Stimulated activated CD8-positive, alpha-beta memory T cell treated with anti-CD3 and anti-CD28 coated beads, Interleukin-15, amount 100 ng/mL, for 1 hour (primary cell): ENCODE results near the gene B4GAT1.

Experiments
- DNase-seq: peaks from one replicate; pipeline ENCODE4 v3.0.0-alpha.2; 2020; ENCODE audit warnings: low read depth

The B4GAT1 gene

GRCh38 chr11:66336234-66337102 lies 11.0 kb downstream of the B4GAT1 start, which contains the start of gene RIN1:
RIN1 (minus strand) TSS chr11:66336434; CDS start chr11:66336402, 32 bp downstream.
- DNase-seq, result no peak

DNA sequence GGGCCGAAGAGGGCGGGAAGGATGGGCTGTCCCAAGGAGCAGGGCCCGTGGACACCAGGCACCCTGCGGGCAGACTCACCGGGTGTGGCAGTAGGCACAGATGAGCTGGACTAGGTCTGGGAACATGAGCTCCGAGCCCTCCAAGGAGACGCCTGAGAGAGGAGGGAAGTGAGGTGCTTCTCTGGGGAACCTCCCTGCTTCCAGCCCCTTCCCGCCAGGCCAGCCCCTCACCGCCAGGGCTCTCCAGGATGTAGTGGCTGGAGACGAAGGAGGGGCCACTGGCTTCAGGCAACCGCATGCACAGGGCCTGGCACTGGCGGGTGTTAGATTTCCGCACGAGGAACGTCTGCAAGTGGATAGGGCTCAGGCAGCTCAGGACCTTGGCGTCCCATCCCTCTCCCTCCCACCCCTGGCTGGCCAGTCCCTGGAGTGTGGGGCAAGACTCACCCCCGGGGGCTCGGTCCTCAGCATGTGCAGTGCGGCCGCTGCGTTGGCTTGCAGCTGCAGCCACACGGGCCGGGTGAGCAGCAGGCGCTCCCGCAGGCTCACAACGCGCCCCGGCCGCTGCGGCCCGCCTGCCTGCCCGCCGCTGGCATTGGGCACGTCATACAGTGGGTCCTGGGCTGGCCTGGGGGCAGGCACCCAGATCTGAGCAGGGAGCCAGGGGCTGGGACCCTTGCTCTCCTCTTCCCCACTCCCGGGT lies 11.7 kb downstream of the B4GAT1 start:
- DNase-seq, result no peak

DNA sequence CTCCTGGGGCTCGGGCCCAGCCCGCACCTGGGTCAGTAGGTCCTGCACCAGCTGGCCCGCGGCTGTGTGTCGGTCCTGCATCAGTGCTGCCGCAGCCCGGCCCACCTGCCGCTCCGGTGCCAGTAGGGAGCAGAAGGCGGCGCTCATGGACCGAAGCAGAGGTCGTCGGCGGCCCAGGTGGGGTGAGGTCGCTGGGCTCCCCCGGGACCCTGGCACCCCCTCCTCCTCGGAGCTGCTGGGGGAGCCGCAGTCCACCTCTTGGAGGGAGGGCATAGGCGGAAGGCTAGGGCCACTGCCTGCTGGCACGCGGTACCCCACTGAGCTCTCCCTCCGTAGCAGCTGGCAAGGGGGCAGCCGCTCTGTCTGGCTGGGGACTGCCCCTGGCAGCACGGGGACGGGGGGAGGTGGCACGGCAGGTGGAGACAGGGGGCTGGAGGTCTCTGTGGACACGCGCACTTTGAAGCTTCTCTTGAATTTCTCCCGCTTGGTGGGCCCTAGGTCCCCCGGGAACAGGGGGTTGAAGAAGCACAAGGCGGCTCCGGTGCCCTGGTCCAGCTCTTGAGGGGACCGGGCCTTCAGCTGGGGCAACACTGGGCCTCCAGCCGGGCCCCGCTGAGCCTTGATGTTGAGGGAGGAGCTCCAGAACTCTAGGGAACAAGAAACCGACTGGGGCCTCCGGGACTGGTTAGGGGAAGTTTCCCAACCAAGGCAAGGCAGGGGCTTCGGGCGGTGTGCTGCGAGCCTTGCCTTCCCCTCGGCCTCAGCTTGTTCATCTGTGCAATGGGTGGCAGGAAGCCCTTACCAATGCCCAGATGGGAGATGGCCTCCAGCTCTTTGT lies 12.6 kb downstream of the B4GAT1 start:
- DNase-seq, result no peak

- DNase-seq, result no peak
These were observed 13.4 kb downstream of the B4GAT1 start for GRCh38 chr11:66333896-66334604.

GRCh38 chr11:66333220-66333877 lies 14.1 kb downstream of the B4GAT1 start:
- DNase-seq, result no peak

DNA sequence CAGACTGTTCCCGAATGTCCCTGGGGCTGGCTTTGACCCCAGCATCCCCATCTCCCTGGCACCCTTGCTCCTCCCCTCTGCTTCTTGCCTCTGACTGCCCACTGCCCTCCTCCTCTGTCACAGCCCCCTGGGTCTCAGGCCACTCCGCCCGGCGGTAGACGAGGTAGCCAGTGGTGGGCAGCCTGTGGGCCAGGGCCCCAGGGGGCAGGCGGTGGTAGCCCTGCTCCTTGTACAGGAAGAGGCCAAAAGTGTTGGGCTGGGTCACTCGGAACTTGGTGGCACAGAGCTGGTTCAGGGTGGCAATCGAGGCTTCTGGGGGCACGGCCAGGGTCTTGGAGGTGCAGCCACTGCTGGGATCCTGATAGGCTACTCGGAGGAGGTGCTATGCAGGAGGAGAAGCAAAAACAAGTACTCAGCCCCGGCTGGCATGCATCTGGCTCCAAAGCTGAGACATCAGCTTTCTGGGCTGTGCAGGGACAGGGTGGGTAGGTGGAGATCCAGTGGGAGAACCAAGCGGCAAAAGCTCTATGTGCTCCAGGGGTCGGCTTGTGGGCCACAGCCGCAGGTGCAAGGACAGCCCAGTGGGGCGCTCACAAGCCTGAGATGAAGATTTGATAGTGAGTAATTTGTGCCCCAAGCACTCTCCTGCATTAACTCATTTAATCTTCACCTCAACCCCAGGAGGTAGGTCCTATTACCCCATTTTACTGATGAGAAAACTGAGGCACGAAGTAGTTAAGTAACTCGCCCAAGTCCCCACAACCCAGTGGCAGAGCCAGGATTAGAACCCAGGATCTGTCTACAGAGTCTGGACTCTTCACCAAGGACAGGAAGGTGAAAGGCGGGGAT lies 14.8 kb downstream of the B4GAT1 start:
- DNase-seq, result no peak

- no peak for DNase-seq
These were observed 15.7 kb downstream of the B4GAT1 start for GRCh38 chr11:66331542-66332370.

- no peak for DNase-seq
These were observed 16.5 kb downstream of the B4GAT1 start for GRCh38 chr11:66330931-66331330.

GRCh38 chr11:66329165-66329673 lies 18.2 kb downstream of the B4GAT1 start:
- no peak for DNase-seq

DNA sequence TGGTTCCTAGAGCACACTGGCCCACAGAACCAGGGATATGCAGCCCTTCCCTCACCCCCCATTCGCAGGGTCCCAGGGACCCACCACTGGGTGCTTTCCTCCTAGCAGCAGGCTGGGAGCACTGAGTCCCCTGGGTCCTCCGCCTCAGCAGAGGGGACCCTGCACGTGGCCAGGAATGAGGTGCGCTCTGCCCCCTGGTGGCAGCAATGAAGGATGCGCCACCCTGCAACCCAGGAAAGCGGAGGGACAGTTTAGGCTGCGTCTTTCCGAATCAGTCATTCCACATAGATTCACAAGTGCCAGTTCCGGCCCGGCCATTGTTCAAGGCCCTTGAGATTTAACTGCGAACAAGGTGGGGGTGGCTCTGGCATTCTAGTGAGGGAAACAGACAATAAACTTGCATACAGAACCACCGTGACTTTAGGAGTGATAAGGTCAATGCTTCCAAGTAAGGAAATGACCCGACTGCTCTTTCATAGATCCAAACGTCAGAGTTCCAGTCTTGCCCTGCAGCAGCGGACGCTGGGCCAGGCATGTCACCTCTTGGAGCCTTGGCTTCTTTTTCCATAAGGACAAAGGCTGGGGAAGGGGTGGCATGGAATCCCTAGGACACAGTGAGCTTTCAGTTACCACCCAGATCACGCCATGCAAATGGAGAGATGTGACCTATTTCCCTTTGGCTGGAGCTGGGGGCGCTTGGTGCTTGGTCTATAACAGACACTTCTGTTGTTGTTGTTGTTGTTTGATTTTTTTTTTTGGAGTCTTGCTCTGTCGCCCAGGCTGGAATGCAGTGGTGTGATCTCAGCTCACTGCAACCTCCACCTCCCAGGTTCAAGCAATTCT lies 18.9 kb downstream of the B4GAT1 start:
- DNase-seq, result peak; percentile 62

DNA sequence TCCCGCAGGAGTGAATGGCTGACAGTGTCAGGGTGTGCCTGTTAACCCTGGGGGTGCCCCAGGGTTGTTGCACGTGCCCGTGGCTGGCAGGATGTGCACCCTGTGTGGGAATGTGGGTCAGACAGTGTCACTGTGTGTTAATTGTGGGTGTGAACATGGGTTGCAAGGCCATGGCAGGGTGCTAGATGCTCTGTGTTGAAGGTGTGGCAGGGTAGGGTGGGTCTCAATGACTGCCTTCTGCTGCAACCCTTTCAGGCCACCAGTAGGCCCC lies 19.5 kb downstream of the B4GAT1 start:
- no peak for DNase-seq

DNA sequence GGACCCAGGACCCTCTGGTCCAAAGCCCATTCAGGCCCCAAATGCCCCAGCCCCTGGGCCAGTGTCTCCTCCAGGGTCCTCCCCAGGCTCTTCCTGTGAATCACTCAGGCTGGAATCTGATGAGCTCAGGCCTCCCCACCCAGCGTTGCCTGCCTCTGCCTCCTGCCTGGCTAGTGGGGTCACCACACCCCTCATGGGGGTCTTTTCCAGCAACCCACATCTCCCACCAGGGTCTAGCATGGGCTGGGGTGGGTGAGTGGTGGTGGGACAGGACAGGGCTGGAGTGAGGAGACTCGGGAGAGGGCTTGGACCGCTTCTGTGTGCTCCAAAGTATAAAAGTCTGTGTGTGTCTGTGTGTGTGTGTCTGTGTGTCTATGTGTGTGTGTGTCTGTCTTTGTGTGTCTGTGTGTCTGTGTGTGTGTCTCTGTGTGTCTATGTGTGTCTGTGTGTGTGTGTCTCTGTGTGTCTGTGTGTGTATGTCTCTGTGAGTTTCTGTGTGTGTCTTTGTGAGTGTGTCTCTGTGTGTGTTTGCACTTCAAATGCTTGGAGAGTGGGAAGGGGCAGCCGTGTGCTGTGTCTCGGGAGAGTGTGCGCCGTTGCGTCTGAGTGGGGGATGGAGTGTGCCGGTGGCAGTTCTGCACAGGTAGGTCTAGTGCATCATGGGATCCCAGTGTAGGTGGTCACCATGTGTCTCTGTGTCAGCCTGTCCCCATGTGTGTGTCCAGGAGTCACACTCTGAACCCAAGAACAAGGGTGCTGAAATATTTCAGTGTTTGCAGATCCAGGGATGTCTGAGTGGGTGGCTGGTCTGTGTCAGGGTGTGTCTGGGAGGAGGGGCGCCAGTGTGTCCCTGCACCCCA lies 20.0 kb downstream of the B4GAT1 start:
- DNase-seq, result no peak

DNA sequence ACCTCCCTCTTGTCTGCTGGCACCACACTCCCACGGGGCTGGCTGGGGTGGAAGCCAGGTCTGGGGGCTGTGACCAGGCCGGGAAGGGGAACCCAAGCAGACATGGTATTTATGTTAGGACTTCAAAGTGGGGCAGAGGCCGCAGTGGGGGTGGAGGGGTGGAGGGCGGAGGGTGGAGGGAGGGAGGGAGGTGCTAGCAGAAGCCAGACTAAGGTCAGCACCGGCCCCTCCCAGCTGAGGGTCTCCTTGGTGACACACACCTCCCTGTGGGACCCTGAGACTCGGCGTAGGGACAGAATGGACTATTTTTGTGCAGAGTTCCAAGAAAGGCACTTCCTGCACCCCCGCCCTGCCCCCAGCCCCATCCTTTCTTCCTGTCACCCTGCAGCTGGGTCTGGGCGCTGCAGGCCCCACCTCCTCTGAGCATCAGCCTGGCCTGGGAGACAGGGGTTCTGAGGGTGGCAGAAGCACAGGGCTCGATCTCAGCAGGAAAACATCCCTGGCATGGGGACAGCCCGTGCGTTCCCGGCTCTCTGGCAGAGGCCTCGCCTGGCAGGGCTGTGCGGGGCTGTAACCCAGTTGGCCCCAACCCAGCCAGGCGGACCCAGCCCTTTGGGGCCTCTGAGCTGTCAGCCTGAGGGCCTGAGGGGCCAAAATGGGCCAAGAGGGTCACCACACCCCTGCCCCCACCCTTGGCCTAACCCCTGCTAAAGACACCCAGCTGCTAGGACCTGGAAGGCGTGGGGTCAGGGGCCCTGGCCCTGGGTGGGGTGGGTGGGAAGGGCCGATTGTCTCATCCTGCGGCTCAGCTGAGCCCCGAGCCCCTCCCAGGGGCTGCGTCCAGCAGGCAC lies 20.9 kb downstream of the B4GAT1 start:
- DNase-seq, result no peak

DNA sequence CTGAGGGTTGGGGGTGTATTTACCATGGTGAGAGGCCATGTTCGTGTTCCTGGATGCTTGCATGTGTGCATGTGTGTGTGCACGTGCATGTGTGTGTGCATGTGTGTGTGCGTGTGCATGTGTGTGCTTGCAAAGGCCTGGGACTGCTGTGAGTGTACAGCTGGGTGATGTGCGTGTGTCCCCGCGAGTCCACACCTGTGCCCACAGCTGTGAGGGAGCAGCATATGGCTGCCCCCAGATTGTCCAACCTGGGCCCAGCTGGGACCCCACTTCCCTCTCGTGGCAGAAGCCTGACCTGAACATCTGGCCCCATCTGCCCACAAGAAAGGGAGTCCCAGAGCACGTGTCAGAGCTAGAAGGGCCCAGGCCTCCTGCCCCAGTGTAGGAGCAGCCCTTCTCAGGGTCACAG lies 22.2 kb downstream of the B4GAT1 start:
- DNase-seq, result no peak

GRCh38 chr11:66324664-66325063 lies 22.8 kb downstream of the B4GAT1 start:
- no peak for DNase-seq

DNA sequence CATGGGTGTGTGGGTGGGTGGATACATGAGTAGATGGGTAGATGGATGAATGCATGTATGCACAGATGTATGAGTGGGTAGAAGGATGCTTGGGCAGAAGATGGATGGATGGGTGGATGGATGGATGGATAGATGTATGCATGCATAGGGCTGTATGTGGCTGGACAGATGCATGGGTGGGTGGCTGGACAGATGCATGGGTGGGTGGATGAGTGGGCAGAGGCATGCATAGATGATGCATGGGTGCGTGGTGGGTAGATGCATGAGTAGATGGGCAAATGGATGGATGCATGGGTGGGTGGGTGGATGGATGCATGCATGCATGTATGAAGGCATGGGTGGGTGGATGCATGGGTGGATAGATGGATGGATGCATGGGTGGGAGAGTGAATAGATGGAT lies 23.7 kb downstream of the B4GAT1 start:
- no peak for DNase-seq
